Testis (tissue), 3 donors: ENCODE measurements around the gene SPAG9. TPM values are rescaled to one million over a fixed set of nuclear protein-coding genes. Genes with fewer than 3 reads are reported as not detected.
A peak's percentile ranks its signal among the peaks of the same experiment; 100 is the strongest.

Experiments
- DNase-seq: peaks from one replicate; pipeline ENCODE4 v3.0.0-alpha.2; 2019
- H3K27ac ChIP-seq, 2 donors: fragments of 200-600 bp; sonication (generic); one replicate each; pipeline ENCODE4 v1.5.1; 2019
- H3K27me3 ChIP-seq: fragments of 200-600 bp; sonication (generic); one replicate; pipeline ENCODE4 v1.5.1; 2019
- H3K36me3 ChIP-seq: fragments of 200-600 bp; sonication (generic); one replicate; pipeline ENCODE4 v1.5.1; 2017; ENCODE audit warnings: low read depth; ENCODE audit errors: missing control alignments
- H3K4me1 ChIP-seq: fragments of 200-600 bp; sonication (generic); one replicate; pipeline ENCODE4 v1.5.1; 2019
- H3K4me3 ChIP-seq, 2 donors: fragments of 200-600 bp; sonication (generic); one replicate each; pipeline ENCODE4 v1.5.1; 2017 to 2019
- H3K9me3 ChIP-seq: fragments of 200-600 bp; sonication (generic); one replicate; pipeline ENCODE4 v1.5.1; 2017
- POLR2A ChIP-seq: fragments of 450-650 bp; IDR thresholded peaks from one replicate; pipeline ENCODE4 v1.6.1; 2017; ENCODE audit warnings: antibody characterized with exemption, mild to moderate bottlenecking, moderate library complexity
- WGBS, 2 donors: methylation state at CpG; one replicate each; pipeline ENCODE4 v1.1.5; 2018; 5-methylcytosine and 5-hydroxymethylcytosine counted together
- intact Hi-C: fragments of 100-400 bp; cut with DNase I; formaldehyde crosslinking; loops from one replicate; pipeline ENCODE4 v1.15.1; 2023; ENCODE audit warnings: low total_unique reads
- polyA plus RNA-seq: library from polyadenylated mRNA; stranded (reverse); fragments of 350-450 nt; fragmentation: Illumina TruSeq; extraction: RNeasy Lipid Tissue Mini Kit (QIAGEN cat#74804); gene quantifications from one replicate; pipeline ENCODE4 v1.2.3, GENCODE V29; 2014; ENCODE audit warnings: low read depth, low replicate concordance; ENCODE audit not compliant: insufficient read depth
- total RNA-seq, 2 donors: library from RNA; depleted of rRNA; stranded (reverse); fragments of >200 nt; gene quantifications; one replicate each; pipeline ENCODE4 v1.2.3, GENCODE V29; 2016
- TF ChIP-seq, protein P1 (sequence below), 3 experiments: fragments of 450-650 bp in 2 of 3; fragments of 200-600 bp in 1 of 3; sonication (generic) in 1 of 3; IDR thresholded peaks; one replicate each; pipeline ENCODE4 v1.5.1; 2016 to 2019; ENCODE audit warnings: antibody characterized with exemption in 3 of 3, mild to moderate bottlenecking in 2 of 3, moderate library complexity in 1 of 3

Gene SPAG9
- total and polyA plus RNA-seq, 3 donors from 2014 or later, result 157 to 165 (median 159) TPM

- intact Hi-C loops, result no loop called here
- no peak for DNase-seq
- Histone ChIP-seq H3K4me3 (no peak overlapping the region), H3K27me3 (no peaks in the 10 kb centered on the region), H3K4me1 (peaks cover 37% of the 10 kb centered on the region), H3K27ac (no peak overlapping the region), H3K36me3 (no peaks in the 10 kb centered on the region), H3K9me3 (no peaks in the 10 kb centered on the region)
- 93% methylated on average over 15 to 19 of the region's 19 CpGs for WGBS, 2 donors
- no peak for TF ChIP-seq POLR2A
- TF ChIP-seq, protein P1, sequence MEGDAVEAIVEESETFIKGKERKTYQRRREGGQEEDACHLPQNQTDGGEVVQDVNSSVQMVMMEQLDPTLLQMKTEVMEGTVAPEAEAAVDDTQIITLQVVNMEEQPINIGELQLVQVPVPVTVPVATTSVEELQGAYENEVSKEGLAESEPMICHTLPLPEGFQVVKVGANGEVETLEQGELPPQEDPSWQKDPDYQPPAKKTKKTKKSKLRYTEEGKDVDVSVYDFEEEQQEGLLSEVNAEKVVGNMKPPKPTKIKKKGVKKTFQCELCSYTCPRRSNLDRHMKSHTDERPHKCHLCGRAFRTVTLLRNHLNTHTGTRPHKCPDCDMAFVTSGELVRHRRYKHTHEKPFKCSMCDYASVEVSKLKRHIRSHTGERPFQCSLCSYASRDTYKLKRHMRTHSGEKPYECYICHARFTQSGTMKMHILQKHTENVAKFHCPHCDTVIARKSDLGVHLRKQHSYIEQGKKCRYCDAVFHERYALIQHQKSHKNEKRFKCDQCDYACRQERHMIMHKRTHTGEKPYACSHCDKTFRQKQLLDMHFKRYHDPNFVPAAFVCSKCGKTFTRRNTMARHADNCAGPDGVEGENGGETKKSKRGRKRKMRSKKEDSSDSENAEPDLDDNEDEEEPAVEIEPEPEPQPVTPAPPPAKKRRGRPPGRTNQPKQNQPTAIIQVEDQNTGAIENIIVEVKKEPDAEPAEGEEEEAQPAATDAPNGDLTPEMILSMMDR (IDR thresholded peaks at IDR 0.05), result no peak
Measured at GRCh38 chr17:50946891-50947781, 173.5 kb downstream of the SPAG9 start.

DNA sequence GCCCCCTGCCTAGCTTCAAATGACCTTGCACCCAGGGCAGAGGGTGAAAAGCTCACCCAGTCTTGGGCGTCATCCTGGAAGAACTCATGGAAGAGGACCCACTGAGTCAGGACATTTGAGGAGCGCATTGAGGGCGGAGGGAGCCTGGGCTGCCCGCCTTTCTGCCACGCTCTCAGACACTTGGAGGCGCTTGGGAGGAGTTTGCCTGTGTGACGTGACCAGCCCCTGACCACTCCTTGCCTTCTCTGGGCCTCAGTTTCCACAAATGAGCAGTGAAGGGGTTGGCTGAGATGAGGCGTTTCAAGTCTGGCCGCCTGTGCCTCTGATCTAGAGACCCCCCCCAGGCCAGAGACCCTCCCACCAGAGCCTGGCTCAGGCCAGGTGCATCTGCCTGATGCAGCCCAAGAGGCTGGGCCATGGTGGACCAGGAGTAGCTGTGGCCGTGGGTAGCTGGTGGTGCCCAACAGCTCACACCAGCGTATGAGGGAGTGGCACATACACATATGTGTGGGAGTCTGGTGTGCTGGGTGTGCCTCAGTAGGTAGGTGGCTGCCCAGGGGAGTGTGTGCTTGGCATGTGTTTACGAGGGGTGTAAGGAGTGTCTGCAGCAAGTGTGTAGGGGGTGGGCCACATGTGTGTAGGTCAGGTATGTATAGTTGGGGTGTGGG lies 174.3 kb downstream of the SPAG9 start:
- DNase-seq, result no peak
- Histone ChIP-seq H3K4me3 (no peak overlapping the region), H3K36me3 (no peaks in the 10 kb centered on the region), H3K27me3 (no peaks in the 10 kb centered on the region), H3K9me3 (no peaks in the 10 kb centered on the region), H3K4me1 (peaks cover 37% of the 10 kb centered on the region), H3K27ac (no peak overlapping the region)
- WGBS, 2 donors, result 94 to 96% methylated on average over 5 to 12 of the region's 12 CpGs
- intact Hi-C loops, result no loop called here
- no peak for TF ChIP-seq POLR2A
- TF ChIP-seq, protein P1 (IDR thresholded peaks at IDR 0.05), result no peak

DNA sequence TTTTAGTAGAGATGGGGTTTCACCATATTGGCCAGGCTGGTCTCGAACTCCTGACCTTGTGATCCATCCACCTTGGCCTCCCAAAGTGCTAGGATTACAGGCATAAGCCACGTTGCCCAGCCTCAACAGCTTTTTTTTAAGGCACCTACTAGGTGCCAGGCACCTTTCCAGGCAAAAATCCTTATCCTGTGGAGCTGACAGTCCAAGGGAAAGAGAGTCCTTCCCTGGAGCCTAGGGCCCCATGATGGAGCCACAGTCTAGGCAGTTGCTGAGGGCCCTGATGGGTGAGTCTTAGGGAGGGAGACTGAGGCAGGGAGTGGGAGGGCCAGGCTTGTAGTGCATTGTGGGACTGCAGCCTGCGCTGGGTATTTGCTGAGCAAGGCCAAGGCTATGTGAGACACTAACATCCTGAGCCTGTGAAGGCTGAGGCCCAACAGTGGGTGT lies 174.9 kb downstream of the SPAG9 start:
- intact Hi-C loops, result no loop called here

GRCh38 chr17:50944902-50945720 lies 175.6 kb downstream of the SPAG9 start:
- Histone ChIP-seq H3K36me3 (no peaks in the 10 kb centered on the region), H3K27me3 (no peaks in the 10 kb centered on the region), H3K4me3 (peak overlapping the region; percentile 25 to 29), H3K9me3 (no peaks in the 10 kb centered on the region), H3K4me1 (peaks cover 28% of the 10 kb centered on the region), H3K27ac (no peak overlapping the region)
- no peak for TF ChIP-seq POLR2A
- TF ChIP-seq, protein P1 (IDR thresholded peaks at IDR 0.05), result no peak
- 51 to 76% methylated on average over 9 to 18 of the region's 18 CpGs for WGBS, 2 donors
- intact Hi-C loops, result no loop called here
- DNase-seq, result no peak

More for the DNA sequence above, 174.9 kb downstream of the SPAG9 start:
- no peaks in the 10 kb centered on the region for H3K27me3 ChIP-seq
- no peak overlapping the region for H3K27ac ChIP-seq
- DNase-seq, result no peak
- 88 to 97% methylated on average over 2 to 3 of the region's 3 CpGs for WGBS, 2 donors
- peaks cover 35% of the 10 kb centered on the region for H3K4me1 ChIP-seq
- TF ChIP-seq, protein P1 (IDR thresholded peaks at IDR 0.05), result no peak
- no peak for TF ChIP-seq POLR2A
- no peak overlapping the region for H3K4me3 ChIP-seq
- no peaks in the 10 kb centered on the region for H3K36me3 ChIP-seq
- no peaks in the 10 kb centered on the region for H3K9me3 ChIP-seq
